Thyroid gland (tissue), 4 donors: ENCODE data around the gene ATF7. TPM values are rescaled to one million over a fixed set of nuclear protein-coding genes. Genes with fewer than 3 reads are reported as not detected.

ENCODE experiments used
- DNase-seq, 2 donors: peaks; one replicate each; pipeline ENCODE4 v3.0.0-alpha.2; 2019
- H3K27ac ChIP-seq, 3 donors: fragments of 200-600 bp; sonication (generic); 1 replicate in 2 of 3; 2 replicates in 1 of 3; pipeline ENCODE4 v1.5.1; 2016 to 2019; ENCODE audit warnings: mild to moderate bottlenecking in 1 of 3, moderate library complexity in 1 of 3
- H3K27me3 ChIP-seq: fragments of 200-600 bp; sonication (generic); one replicate; pipeline ENCODE4 v1.5.1; 2019
- H3K36me3 ChIP-seq, 2 donors: fragments of 200-600 bp; sonication (generic); one replicate each; pipeline ENCODE4 v1.5.1; 2016 to 2019
- H3K4me1 ChIP-seq, 2 donors: fragments of 200-600 bp; sonication (generic); one replicate each; pipeline ENCODE4 v1.5.1; 2017 to 2019
- H3K4me3 ChIP-seq, 3 donors: fragments of 200-600 bp; sonication (generic); replicated peaks in 1 of 3; 1 replicate in 2 of 3; 2 replicates in 1 of 3; pipeline ENCODE4 v1.5.1; 2016; ENCODE audit warnings: mild to moderate bottlenecking in 1 of 3
- H3K9me3 ChIP-seq: fragments of 200-600 bp; sonication (generic); one replicate; pipeline ENCODE4 v1.5.1; 2017
- POLR2A ChIP-seq, 2 donors: fragments of 450-650 bp; IDR thresholded peaks; one replicate each; pipeline ENCODE4 v1.6.1; 2017; ENCODE audit warnings: antibody characterized with exemption in 2 of 2, mild to moderate bottlenecking in 2 of 2, moderate library complexity in 1 of 2
- WGBS, 2 donors: methylation state at CpG; one replicate each; pipeline ENCODE4 v1.1.5; 2017; 5-methylcytosine and 5-hydroxymethylcytosine counted together
- intact Hi-C: fragments of 100-400 bp; cut with DNase I; formaldehyde crosslinking; loops from one replicate; pipeline ENCODE4 v1.15.1; 2023
- total RNA-seq, 4 donors: library from RNA; depleted of rRNA; stranded (reverse); fragments of >200 nt; gene quantifications; one replicate each; pipeline ENCODE4 v1.2.3, GENCODE V29; 2016
- TF ChIP-seq, protein P1 (sequence below), 6 experiments: fragments of 200-600 bp in 3 of 6; fragments of 450-650 bp in 3 of 6; sonication (generic) in 3 of 6; IDR thresholded peaks; one replicate each; pipeline ENCODE4 v1.5.1; 2016 to 2019; ENCODE audit warnings: antibody characterized with exemption in 6 of 6, mild to moderate bottlenecking in 2 of 6, inconsistent platforms in 1 of 6, moderate library complexity in 1 of 6

Gene ATF7
- total RNA-seq, 4 donors from 2014 or later, result 21.3 to 40.1 (median 37.6) TPM

DNA sequence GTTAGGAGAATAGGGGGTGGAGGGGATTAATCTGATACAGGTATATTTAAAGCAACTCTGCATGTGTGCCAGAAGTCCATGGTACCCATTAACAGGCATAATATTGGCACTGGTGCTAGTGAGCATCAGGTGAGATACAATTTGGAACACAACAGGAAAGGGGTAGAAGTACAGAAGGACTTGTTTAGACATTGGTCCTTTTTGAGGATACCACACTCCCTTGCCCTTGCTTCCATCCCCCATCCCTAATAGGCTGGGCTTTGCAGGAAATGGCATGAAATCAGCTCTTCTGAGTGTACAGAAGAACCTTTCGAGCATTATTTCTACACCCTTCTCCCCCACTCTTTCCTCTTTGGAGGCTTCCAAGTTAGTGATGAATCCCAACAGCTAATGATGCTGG, 157.9 kb downstream of the ATF7 start:
- WGBS, 2 donors, result 79 to 83% methylated on average over 1 of the region's 1 CpG
- H3K36me3 ChIP-seq, result peaks cover 99% of the 10 kb centered on the region in 2 donors
- no peak overlapping the region for H3K4me3 ChIP-seq
- no peaks in the 10 kb centered on the region for H3K4me1 ChIP-seq
- DNase-seq, result no peak
- intact Hi-C loops, result no loop called here
- no peaks in the 10 kb centered on the region for H3K9me3 ChIP-seq
- TF ChIP-seq, protein P1, sequence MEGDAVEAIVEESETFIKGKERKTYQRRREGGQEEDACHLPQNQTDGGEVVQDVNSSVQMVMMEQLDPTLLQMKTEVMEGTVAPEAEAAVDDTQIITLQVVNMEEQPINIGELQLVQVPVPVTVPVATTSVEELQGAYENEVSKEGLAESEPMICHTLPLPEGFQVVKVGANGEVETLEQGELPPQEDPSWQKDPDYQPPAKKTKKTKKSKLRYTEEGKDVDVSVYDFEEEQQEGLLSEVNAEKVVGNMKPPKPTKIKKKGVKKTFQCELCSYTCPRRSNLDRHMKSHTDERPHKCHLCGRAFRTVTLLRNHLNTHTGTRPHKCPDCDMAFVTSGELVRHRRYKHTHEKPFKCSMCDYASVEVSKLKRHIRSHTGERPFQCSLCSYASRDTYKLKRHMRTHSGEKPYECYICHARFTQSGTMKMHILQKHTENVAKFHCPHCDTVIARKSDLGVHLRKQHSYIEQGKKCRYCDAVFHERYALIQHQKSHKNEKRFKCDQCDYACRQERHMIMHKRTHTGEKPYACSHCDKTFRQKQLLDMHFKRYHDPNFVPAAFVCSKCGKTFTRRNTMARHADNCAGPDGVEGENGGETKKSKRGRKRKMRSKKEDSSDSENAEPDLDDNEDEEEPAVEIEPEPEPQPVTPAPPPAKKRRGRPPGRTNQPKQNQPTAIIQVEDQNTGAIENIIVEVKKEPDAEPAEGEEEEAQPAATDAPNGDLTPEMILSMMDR (IDR thresholded peaks at IDR 0.05), result no peak
- no peak for TF ChIP-seq POLR2A (IDR thresholded peaks at IDR 0.05)
- no peak overlapping the region for H3K27ac ChIP-seq
- H3K27me3 ChIP-seq, result no peaks in the 10 kb centered on the region

DNA sequence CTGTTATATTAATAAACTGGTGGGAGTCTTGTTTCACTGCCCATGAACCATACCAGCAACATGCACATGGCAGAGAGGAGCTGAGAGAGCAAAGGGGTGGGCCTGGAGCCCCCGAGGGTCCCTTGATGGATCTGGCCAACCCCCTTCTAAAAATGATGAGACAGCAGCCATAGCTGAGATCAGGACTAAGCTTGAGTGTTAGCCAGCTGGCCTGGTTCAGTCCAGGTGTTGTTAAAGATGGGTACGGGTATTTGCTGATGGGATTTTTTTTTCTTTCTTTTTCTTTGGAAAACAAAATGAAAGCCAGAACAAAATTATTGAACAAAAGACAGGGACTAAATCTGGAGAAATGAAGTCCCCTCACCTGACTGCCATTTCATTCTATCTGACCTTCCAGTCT, 158.3 kb downstream of the ATF7 start:
- Histone ChIP-seq H3K36me3 (peaks cover 100% of the 10 kb centered on the region in 2 donors), H3K27me3 (no peaks in the 10 kb centered on the region), H3K9me3 (no peaks in the 10 kb centered on the region), H3K4me1 (no peaks in the 10 kb centered on the region), H3K4me3 (no peak overlapping the region), H3K27ac (no peak overlapping the region)
- intact Hi-C loops, result no loop called here
- WGBS, 2 donors, result 83 to 89% methylated on average over 2 of the region's 2 CpGs
- DNase-seq, result no peak
- TF ChIP-seq, protein P1 (IDR thresholded peaks at IDR 0.05), result no peak
- no peak for TF ChIP-seq POLR2A (IDR thresholded peaks at IDR 0.05)

DNA sequence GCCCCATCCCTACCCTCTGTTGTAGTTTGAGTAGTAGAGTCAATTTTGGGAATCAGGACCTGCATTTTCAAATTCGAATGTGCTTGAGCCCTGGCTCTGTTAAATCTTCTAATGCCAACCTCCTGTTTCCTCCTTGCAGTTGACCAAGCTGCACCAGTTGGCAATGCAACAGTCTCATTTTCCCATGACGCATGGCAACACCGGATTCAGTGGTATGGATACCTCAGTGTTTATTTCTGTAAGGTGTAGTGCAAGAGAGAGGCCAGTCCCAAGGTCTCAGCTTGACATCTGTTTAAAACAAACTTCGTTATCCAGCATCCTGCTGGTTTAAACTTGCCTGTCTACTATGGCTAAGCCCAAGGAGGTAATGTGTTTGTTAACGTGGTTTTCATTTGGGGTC, 159.1 kb downstream of the ATF7 start:
- no peaks in the 10 kb centered on the region for H3K9me3 ChIP-seq
- 76 to 83% methylated on average over 5 of the region's 5 CpGs for WGBS, 2 donors
- no peak for DNase-seq
- no peaks in the 10 kb centered on the region for H3K27me3 ChIP-seq
- no peak overlapping the region for H3K27ac ChIP-seq
- no peak overlapping the region for H3K4me3 ChIP-seq
- H3K36me3 ChIP-seq, result peaks cover 100% of the 10 kb centered on the region in 2 donors
- TF ChIP-seq, protein P1 (IDR thresholded peaks at IDR 0.05), result no peak
- H3K4me1 ChIP-seq, result no peaks in the 10 kb centered on the region
- intact Hi-C loops, result no loop called here

DNA sequence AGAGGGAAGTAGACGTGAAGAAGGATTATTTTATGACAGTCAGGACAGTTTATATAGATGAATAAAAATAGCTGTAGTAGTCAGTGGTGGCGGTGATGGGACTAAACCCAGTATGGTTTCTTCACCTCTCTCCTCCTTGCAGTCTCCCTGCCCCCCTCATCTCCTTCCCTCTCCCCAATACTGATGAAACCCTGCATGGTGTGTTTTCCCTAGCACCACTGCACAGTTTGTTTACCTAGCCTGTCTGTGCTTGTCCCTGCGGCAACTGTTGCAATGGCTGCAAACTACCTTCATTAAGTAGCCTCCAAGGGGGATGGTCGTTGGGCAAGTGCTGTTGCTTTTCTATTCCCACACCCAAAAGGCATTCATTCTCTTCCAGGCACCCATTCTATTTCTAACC, 159.5 kb downstream of the ATF7 start:
- no peak for DNase-seq
- H3K4me1 ChIP-seq, result no peaks in the 10 kb centered on the region
- H3K4me3 ChIP-seq, result no peak overlapping the region
- TF ChIP-seq POLR2A (IDR thresholded peaks at IDR 0.05), result no peak
- TF ChIP-seq, protein P1 (IDR thresholded peaks at IDR 0.05), result no peak
- WGBS, 2 donors, result 79 to 82% methylated on average over 4 of the region's 4 CpGs
- H3K27ac ChIP-seq, result no peak overlapping the region
- intact Hi-C loops, result no loop called here
- no peaks in the 10 kb centered on the region for H3K9me3 ChIP-seq
- H3K27me3 ChIP-seq, result no peaks in the 10 kb centered on the region
- peaks cover 100% of the 10 kb centered on the region in 2 donors for H3K36me3 ChIP-seq

DNA sequence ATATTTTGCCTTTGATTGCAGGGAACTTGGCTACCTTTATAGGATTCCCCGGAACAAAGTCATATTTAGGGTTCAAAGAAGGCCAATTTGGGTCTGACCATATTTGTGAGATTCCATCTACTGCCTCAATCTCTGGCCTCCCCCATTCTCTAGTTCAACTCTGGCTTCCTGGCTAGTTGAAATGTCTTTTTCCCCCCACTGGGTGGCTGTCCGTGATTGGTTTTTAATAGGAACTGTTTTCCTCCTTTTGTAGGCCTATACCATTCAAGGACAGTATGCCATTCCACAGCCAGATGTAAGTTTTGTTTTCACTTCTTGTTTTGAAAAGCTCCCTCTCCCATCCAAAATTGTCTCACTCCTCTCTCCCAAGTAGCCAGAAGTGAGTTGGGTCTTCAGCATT, 160.5 kb downstream of the ATF7 start:
- WGBS, 2 donors, result 65 to 75% methylated on average over 2 of the region's 2 CpGs
- Histone ChIP-seq H3K27ac (no peak overlapping the region), H3K9me3 (no peaks in the 10 kb centered on the region), H3K27me3 (no peaks in the 10 kb centered on the region), H3K4me3 (no peak overlapping the region), H3K36me3 (peaks cover 100% of the 10 kb centered on the region in 2 donors), H3K4me1 (no peaks in the 10 kb centered on the region)
- DNase-seq, result no peak
- TF ChIP-seq, protein P1 (IDR thresholded peaks at IDR 0.05), result no peak
- no peak for TF ChIP-seq POLR2A (IDR thresholded peaks at IDR 0.05)
- intact Hi-C loops, result no loop called here
